Gastroesophageal sphincter (tissue), 4 donors: Measurements from ENCODE around the gene LAMC2. TPM values are rescaled to one million over a fixed set of nuclear protein-coding genes. Genes with fewer than 3 reads are reported as not detected.

Experiments
- ATAC-seq: fragments of 150-250 bp; one replicate; pipeline ENCODE4 v1.9.1; 2016; ENCODE audit warnings: mild to moderate bottlenecking, moderate library complexity
- H3K27ac ChIP-seq, 4 donors: fragments of 200-600 bp; sonication (generic) in 3 of 4; 1 replicate in 3 of 4; 2 replicates in 1 of 4; pipeline ENCODE4 v1.5.1; 2016 to 2019
- H3K27me3 ChIP-seq: fragments of 200-600 bp; sonication (generic); one replicate; pipeline ENCODE4 v1.5.1; 2019
- H3K36me3 ChIP-seq, 2 donors: fragments of 200-600 bp; sonication (generic); one replicate each; pipeline ENCODE4 v1.5.1; 2019; ENCODE audit warnings: control low read depth in 1 of 2
- H3K4me1 ChIP-seq, 3 donors: fragments of 200-600 bp; sonication (generic); 1 replicate in 2 of 3; 2 replicates in 1 of 3; pipeline ENCODE4 v1.5.1; 2016 to 2019; ENCODE audit warnings: control low read depth in 2 of 3
- H3K4me3 ChIP-seq, 2 donors: fragments of 200-600 bp; sonication (generic); one replicate each; pipeline ENCODE4 v1.5.1; 2019; ENCODE audit warnings: mild to moderate bottlenecking in 1 of 2, moderate library complexity in 1 of 2
- H3K9me3 ChIP-seq, 3 donors: fragments of 200-600 bp; sonication (generic); one replicate each; pipeline ENCODE4 v1.5.1; 2017 to 2019; ENCODE audit warnings: control low read depth in 2 of 3
- CTCF ChIP-seq, 4 experiments: fragments of 200-600 bp in 2 of 4; fragments of 450-650 bp in 2 of 4; sonication (generic) in 1 of 4; IDR thresholded peaks; one replicate each; pipeline ENCODE4 v1.5.1; 2017 to 2019; ENCODE audit warnings: antibody characterized with exemption in 4 of 4, mild to moderate bottlenecking in 2 of 4, moderate library complexity in 2 of 4
- EP300 ChIP-seq: sonication (generic); formaldehyde crosslinking; IDR thresholded peaks from one replicate; pipeline ENCODE4 v1.6.1; 2017; ENCODE audit warnings: antibody characterized with exemption, mild to moderate bottlenecking
- POLR2A ChIP-seq, 2 donors: fragments of 450-650 bp; IDR thresholded peaks; one replicate each; pipeline ENCODE4 v1.6.1; 2017; ENCODE audit warnings: antibody characterized with exemption in 2 of 2, mild to moderate bottlenecking in 2 of 2, moderate library complexity in 1 of 2
- POLR2AphosphoS5 ChIP-seq: sonication (generic); formaldehyde crosslinking; IDR thresholded peaks from one replicate; pipeline ENCODE4 v1.6.1; 2017; ENCODE audit warnings: antibody characterized with exemption
- WGBS, 2 donors: methylation state at CpG; one replicate each; pipeline ENCODE4 v1.1.5; 2018; ENCODE audit warnings: low coverage in 1 of 2; 5-methylcytosine and 5-hydroxymethylcytosine counted together
- total RNA-seq, 4 donors: library from RNA; depleted of rRNA; stranded (reverse); fragments of >200 nt; gene quantifications; one replicate each; pipeline ENCODE4 v1.1.0, GENCODE V29; 2016

LAMC2 gene
- total RNA-seq, 4 donors from 2014 or later, result 10.2 to 43.4 (median 18.4) TPM

DNA sequence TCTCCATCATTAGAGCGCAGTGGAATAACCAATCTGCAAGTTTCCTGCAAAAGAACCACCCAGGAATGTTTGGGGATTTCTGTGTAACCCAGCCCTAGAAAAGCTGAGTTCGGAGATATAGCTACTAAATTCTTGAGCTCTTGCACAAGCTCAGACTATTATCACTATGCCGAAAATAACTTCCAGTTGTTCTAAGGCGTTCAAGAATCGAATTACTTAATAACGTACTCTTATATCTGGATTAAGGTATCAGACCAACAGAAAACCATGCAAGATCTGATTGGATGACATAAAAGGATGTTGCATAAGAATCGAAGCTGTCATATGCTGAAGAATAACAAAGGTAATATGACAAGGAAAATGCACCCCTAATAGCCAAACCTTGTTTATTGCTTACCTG lies 7.5 kb upstream of the LAMC2 start:
- ATAC-seq, result no peak

GRCh38 chr1:183179033-183179432 lies 7.0 kb upstream of the LAMC2 start:
- H3K4me1 ChIP-seq, result peaks cover 2 to 36% (median 5%) of the 10 kb centered on the region in 3 donors
- TF ChIP-seq POLR2A (IDR thresholded peaks at IDR 0.05) (no peak), EP300 (no peak), CTCF (IDR thresholded peaks at IDR 0.05) (no peak), POLR2AphosphoS5 (no peak)
- no peak for ATAC-seq
- H3K9me3 ChIP-seq, result no peaks in the 10 kb centered on the region
- no peaks in the 10 kb centered on the region for H3K27me3 ChIP-seq
- no peak overlapping the region for H3K4me3 ChIP-seq
- peak overlapping the region in 1 of 4 donors; percentile 79 for H3K27ac ChIP-seq
- 64 to 70% methylated on average over 2 of the region's 2 CpGs for WGBS, 2 donors
- no peaks in the 10 kb centered on the region for H3K36me3 ChIP-seq

More for the DNA sequence above, 7.5 kb upstream of the LAMC2 start:
- H3K4me3 ChIP-seq, result no peak overlapping the region
- WGBS, 2 donors, result 47 to 64% methylated on average over 6 to 7 of the region's 7 CpGs
- no peak for TF ChIP-seq CTCF (IDR thresholded peaks at IDR 0.05)
- TF ChIP-seq POLR2A (IDR thresholded peaks at IDR 0.05), result no peak
- no peak for TF ChIP-seq POLR2AphosphoS5
- no peak for TF ChIP-seq EP300
- H3K4me1 ChIP-seq, result peaks cover 2 to 36% (median 5%) of the 10 kb centered on the region in 3 donors
- no peaks in the 10 kb centered on the region for H3K36me3 ChIP-seq
- no peaks in the 10 kb centered on the region for H3K9me3 ChIP-seq
- no peaks in the 10 kb centered on the region for H3K27me3 ChIP-seq
- peak overlapping the region in 1 of 4 donors; percentile 38 for H3K27ac ChIP-seq

DNA sequence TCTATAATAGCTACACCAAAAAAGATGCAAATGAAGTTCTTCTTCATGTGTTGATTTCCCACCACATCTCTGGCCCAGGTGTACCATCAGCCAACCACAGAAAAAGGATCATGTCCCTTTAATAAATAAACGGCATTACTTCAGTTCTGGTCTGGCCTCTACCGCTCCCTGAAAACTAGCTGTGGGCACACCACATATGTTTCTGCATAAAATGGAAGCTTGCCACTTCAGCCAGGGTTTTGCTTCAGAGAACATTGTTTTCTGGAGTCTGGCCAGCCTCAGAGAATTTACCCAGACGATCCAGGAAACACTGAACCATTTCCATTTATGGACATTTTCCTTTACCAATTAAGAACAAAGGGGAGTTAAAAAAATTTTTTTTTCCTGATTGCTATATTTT lies 5.8 kb upstream of the LAMC2 start:
- Histone ChIP-seq H3K9me3 (no peaks in the 10 kb centered on the region), H3K36me3 (no peaks in the 10 kb centered on the region), H3K4me3 (no peak overlapping the region), H3K27ac (peak overlapping the region; percentile 72 to 90 (median 78)), H3K4me1 (peaks cover 2 to 36% (median 5%) of the 10 kb centered on the region in 3 donors), H3K27me3 (no peaks in the 10 kb centered on the region)
- ATAC-seq, result peak; percentile 75
- 0 to 6% methylated on average over 3 of the region's 3 CpGs for WGBS, 2 donors
- TF ChIP-seq POLR2AphosphoS5 (peak; percentile 15), EP300 (no peak)

DNA sequence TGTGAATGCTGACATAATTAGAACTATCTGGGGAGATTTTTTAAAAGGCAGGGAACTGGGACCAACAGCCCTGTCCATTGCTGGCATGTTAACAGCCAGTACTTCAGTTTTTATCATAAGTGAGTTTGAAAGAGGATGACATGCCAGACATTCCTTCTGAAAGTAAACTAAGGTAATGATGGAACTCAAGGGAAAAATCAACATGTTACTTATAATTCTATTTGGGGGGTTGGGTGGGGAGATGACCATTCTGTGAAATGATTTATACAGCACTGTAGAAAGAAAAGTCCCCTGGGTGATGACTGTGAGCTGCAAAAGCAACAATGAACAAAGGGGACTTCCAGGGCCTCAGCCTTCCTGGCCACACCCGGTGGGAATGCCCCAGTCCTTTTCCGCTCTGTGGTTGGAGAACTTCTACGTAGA lies 5.4 kb upstream of the LAMC2 start:
- H3K27me3 ChIP-seq, result no peaks in the 10 kb centered on the region
- H3K4me1 ChIP-seq, result peaks cover 2 to 39% (median 5%) of the 10 kb centered on the region in 3 donors
- no peaks in the 10 kb centered on the region for H3K9me3 ChIP-seq
- peak overlapping the region; percentile 72 to 90 (median 78) for H3K27ac ChIP-seq
- TF ChIP-seq CTCF (IDR thresholded peaks at IDR 0.05), result no peak
- TF ChIP-seq EP300, result no peak
- no peak for TF ChIP-seq POLR2A (IDR thresholded peaks at IDR 0.05)
- TF ChIP-seq POLR2AphosphoS5, result no peak
- peak; percentile 72 for ATAC-seq
- H3K36me3 ChIP-seq, result no peaks in the 10 kb centered on the region
- H3K4me3 ChIP-seq, result no peak overlapping the region
- WGBS, 2 donors, result 22% methylated on average over 3 of the region's 3 CpGs; no CpG with 5 or more reads in 1 of the 2 donors

DNA sequence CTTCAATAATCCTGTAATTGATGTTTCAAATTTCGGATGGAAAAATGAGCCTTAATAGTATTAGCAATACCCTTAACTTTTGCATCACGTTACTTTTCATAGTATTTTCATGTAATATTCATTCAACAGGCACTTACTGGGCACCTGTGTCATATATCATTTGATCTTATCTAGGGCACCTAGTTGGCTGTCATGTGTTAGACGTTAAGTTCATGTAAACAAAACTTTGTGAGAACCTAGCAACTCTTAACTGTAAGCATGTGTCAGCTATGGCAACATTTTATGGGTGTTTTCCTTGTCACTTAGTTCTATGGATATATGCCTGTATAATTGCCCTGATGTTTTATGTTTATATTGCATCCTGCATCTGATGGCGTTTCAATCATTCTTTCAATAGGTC lies 777 bp downstream of the LAMC2 start:
- Histone ChIP-seq H3K36me3 (no peaks in the 10 kb centered on the region), H3K4me3 (peak overlapping the region; percentile 33 to 50), H3K9me3 (no peaks in the 10 kb centered on the region), H3K27ac (peak overlapping the region in 3 of 4 donors; percentile 66 to 89 (median 84)), H3K27me3 (no peaks in the 10 kb centered on the region), H3K4me1 (peaks cover 0 to 11% (median 3%) of the 10 kb centered on the region in 3 donors)
- no peak for ATAC-seq
- TF ChIP-seq POLR2AphosphoS5 (no peak), CTCF (IDR thresholded peaks at IDR 0.05) (no peak), EP300 (no peak), POLR2A (IDR thresholded peaks at IDR 0.05) (no peak)
- 51 to 71% methylated on average over 3 to 4 of the region's 4 CpGs for WGBS, 2 donors
